ENCODE data around the gene MRNIP. TPM values are rescaled to one million over a fixed set of nuclear protein-coding genes. Genes with fewer than 3 reads are reported as not detected.

Gene MRNIP
- total RNA-seq, 1 experiment from 2014 or later, result 36.2 TPM

DNA sequence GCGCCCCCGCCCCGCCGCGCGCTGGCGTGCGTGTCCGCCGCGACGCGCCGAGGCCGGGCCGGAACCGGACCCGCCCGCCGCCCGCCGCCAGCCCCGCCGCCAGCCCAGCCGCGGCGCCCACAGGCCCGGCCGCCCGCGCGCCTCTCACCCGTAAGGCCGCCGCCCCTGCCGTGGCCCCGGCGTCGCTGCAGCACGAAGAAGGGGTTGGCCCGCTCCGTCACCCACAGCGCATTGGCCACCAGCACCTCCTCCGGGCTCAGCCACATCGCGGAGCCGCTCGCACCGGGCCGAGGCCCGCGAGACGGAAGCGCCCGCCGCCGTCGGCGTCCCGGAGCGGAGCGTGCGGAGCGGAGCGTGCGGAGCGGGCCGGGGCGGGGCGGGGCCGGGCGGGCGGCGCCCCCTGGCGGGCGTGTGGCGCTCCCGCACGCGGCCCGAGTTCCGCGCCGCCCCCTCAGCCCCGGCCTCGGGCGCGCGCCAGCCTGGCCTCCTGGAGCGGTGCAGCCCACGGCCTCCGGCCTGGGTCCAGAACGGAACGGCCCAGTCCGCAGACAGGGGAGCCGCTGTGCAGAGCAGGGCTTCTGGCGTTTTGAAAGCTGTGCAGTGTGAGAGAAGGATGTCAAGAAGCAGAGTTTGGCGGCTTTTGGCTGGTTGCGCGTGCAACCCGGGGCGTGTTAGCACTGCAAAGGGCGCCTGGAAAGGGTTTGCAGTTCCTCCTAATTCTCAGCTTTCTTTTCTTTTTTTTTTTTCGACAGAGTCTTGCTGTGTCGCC, 49.1 kb upstream of the MRNIP start, which contains the start of gene TBC1D9B (continued):
- TF ChIP-seq, protein P1, sequence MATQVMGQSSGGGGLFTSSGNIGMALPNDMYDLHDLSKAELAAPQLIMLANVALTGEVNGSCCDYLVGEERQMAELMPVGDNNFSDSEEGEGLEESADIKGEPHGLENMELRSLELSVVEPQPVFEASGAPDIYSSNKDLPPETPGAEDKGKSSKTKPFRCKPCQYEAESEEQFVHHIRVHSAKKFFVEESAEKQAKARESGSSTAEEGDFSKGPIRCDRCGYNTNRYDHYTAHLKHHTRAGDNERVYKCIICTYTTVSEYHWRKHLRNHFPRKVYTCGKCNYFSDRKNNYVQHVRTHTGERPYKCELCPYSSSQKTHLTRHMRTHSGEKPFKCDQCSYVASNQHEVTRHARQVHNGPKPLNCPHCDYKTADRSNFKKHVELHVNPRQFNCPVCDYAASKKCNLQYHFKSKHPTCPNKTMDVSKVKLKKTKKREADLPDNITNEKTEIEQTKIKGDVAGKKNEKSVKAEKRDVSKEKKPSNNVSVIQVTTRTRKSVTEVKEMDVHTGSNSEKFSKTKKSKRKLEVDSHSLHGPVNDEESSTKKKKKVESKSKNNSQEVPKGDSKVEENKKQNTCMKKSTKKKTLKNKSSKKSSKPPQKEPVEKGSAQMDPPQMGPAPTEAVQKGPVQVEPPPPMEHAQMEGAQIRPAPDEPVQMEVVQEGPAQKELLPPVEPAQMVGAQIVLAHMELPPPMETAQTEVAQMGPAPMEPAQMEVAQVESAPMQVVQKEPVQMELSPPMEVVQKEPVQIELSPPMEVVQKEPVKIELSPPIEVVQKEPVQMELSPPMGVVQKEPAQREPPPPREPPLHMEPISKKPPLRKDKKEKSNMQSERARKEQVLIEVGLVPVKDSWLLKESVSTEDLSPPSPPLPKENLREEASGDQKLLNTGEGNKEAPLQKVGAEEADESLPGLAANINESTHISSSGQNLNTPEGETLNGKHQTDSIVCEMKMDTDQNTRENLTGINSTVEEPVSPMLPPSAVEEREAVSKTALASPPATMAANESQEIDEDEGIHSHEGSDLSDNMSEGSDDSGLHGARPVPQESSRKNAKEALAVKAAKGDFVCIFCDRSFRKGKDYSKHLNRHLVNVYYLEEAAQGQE (IDR thresholded peaks at IDR 0.05; ENCODE audit: low read depth), result no peak
- TF ChIP-seq ZFX (IDR thresholded peaks at IDR 0.05) (peak; percentile 82), CBX3 (IDR thresholded peaks at IDR 0.05; ENCODE audit: low read depth) (no peak), TCF7L2 (IDR thresholded peaks at IDR 0.05; ENCODE audit: borderline replicate concordance, extremely low read depth, insufficient read depth, insufficient read length) (peak; percentile 16), EZH2 (IDR thresholded peaks at IDR 0.05) (no peak), EGR1 (IDR thresholded peaks at IDR 0.05; ENCODE audit: low read depth) (peak; percentile 70), SRF (IDR thresholded peaks at IDR 0.05; ENCODE audit: low read depth) (no peak), RAD21 (IDR thresholded peaks at IDR 0.05; ENCODE audit: low read depth) (no peak), POLR2AphosphoS5 (IDR thresholded peaks at IDR 0.05; ENCODE audit: low read depth, low read length) (peak; percentile 83), POLR2A (IDR thresholded peaks at IDR 0.05; ENCODE audit: borderline replicate concordance, extremely low read depth, insufficient read depth, insufficient read length) (peak; percentile 81), SIN3A (IDR thresholded peaks at IDR 0.05; ENCODE audit: low read depth) (0 out of 2 replicates have a peak, but pooled peaks have one; percentile 38), EZH2phosphoT487 (IDR thresholded peaks at IDR 0.05; ENCODE audit: borderline replicate concordance) (no peak)
- TF ChIP-seq, protein P2, sequence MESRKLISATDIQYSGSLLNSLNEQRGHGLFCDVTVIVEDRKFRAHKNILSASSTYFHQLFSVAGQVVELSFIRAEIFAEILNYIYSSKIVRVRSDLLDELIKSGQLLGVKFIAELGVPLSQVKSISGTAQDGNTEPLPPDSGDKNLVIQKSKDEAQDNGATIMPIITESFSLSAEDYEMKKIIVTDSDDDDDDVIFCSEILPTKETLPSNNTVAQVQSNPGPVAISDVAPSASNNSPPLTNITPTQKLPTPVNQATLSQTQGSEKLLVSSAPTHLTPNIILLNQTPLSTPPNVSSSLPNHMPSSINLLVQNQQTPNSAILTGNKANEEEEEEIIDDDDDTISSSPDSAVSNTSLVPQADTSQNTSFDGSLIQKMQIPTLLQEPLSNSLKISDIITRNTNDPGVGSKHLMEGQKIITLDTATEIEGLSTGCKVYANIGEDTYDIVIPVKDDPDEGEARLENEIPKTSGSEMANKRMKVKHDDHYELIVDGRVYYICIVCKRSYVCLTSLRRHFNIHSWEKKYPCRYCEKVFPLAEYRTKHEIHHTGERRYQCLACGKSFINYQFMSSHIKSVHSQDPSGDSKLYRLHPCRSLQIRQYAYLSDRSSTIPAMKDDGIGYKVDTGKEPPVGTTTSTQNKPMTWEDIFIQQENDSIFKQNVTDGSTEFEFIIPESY (IDR thresholded peaks at IDR 0.05; ENCODE audit: extremely low read depth, insufficient replicate concordance, low read length), result no peak
